SK-N-SH (cell line): ENCODE measurements around the gene XXYLT1. TPM values are rescaled to one million over a fixed set of nuclear protein-coding genes. Genes with fewer than 3 reads are reported as not detected.

Source experiments
- CTCF ChIA-PET: fragments of 300-600, 350-600 bp; formaldehyde crosslinking; extraction: SDS; loops from one replicate; lab custom pipeline; 2021; lab: Yijun Ruan, JAX
- POLR2A ChIA-PET: fragments of 350-600 bp; sonication (Branson Sonifier 250); formaldehyde crosslinking; extraction: SDS; loops from one replicate; lab custom pipeline; 2020; ENCODE audit warnings: antibody characterized with exemption, inconsistent platforms; lab: Yijun Ruan, JAX
- DNase-seq: peaks from one replicate; pipeline ENCODE4 v3.0.0; 2012
- H2AFZ ChIP-seq: fragments of 200-600 bp; sonication (generic); 2 replicates; pipeline ENCODE4 v1.8.1; 2016; ENCODE audit warnings: antibody characterized with exemption, mild to moderate bottlenecking, low read depth
- H3F3A ChIP-seq: fragments of 200-600 bp; sonication (generic); replicated peaks from 2 replicates; pipeline ENCODE3; 2016; ENCODE audit warnings: antibody characterized with exemption, mild to moderate bottlenecking; ENCODE audit not compliant: insufficient read depth
- H3K27ac ChIP-seq, 2 experiments: fragments of 200-500 bp in 1 of 2; fragments of 200-600 bp in 1 of 2; sonication (Bioruptor generic) in 1 of 2; sonication (generic), shearing (Covaris generic) in 1 of 2; 2 replicates each; pipeline versions ENCODE4 v1.5.1 to v1.6.1; 2014 to 2016; ENCODE audit warnings: low read depth in 2 of 2, inconsistent platforms in 1 of 2, low read length in 1 of 2, mild to moderate bottlenecking in 1 of 2, mixed read lengths in 1 of 2
- H3K27me3 ChIP-seq: fragments of 200-600 bp; sonication (generic), shearing (Covaris generic); 2 replicates; pipeline ENCODE4 v1.6.1; 2016; ENCODE audit warnings: mixed run types; ENCODE audit not compliant: insufficient read depth
- H3K36me3 ChIP-seq, 2 experiments: fragments of 200-500 bp in 1 of 2; fragments of 200-600 bp in 1 of 2; sonication (Bioruptor generic) in 1 of 2; sonication (generic) in 1 of 2; replicated peaks in 1 of 2; 2 replicates each; pipeline versions ENCODE3 to v1.5.1; 2014 to 2016; ENCODE audit warnings: low read length in 1 of 2, mild to moderate bottlenecking in 1 of 2; ENCODE audit not compliant: insufficient read depth in 2 of 2, control insufficient read depth in 1 of 2
- H3K4me1 ChIP-seq, 2 experiments: fragments of 200-500 bp in 1 of 2; fragments of 200-600 bp in 1 of 2; sonication (Bioruptor generic) in 1 of 2; sonication (generic), shearing (Covaris generic) in 1 of 2; 2 replicates each; pipeline versions ENCODE4 v1.5.1 to v1.6.1; 2014 to 2016; ENCODE audit warnings: low read depth in 1 of 2, low read length in 1 of 2, mixed run types in 1 of 2; ENCODE audit not compliant: insufficient read depth in 2 of 2, control insufficient read depth in 1 of 2
- H3K4me2 ChIP-seq: fragments of 200-600 bp; sonication (generic), shearing (Covaris generic); 2 replicates; pipeline ENCODE4 v1.6.1; 2017; ENCODE audit warnings: mixed run types
- H3K4me3 ChIP-seq, 2 experiments: fragments of 200-500 bp in 1 of 2; fragments of 200-600 bp in 1 of 2; sonication (Bioruptor generic) in 1 of 2; sonication (generic), shearing (Covaris generic) in 1 of 2; 2 replicates each; pipeline versions ENCODE4 v1.5.1 to v1.8.1; 2014 to 2016; ENCODE audit warnings: low read depth in 2 of 2, inconsistent platforms in 1 of 2, low read length in 1 of 2, mild to moderate bottlenecking in 1 of 2, mixed read lengths in 1 of 2, moderate library complexity in 1 of 2
- H3K79me2 ChIP-seq: fragments of 200-600 bp; sonication (generic); 2 replicates; pipeline ENCODE4 v1.8.1; 2017; ENCODE audit warnings: mild to moderate bottlenecking; ENCODE audit not compliant: insufficient read depth
- H3K9ac ChIP-seq: fragments of 200-600 bp; sonication (generic); 2 replicates; pipeline ENCODE4 v1.6.1; 2017; ENCODE audit warnings: mixed run types
- H3K9me2 ChIP-seq: fragments of 200-600 bp; sonication (generic); 2 replicates; pipeline ENCODE4 v1.6.1; 2017; ENCODE audit warnings: mixed run types
- H3K9me3 ChIP-seq: fragments of 200-600 bp; sonication (generic); 2 replicates; pipeline ENCODE4 v1.6.1; 2017; ENCODE audit warnings: mixed run types, mild to moderate bottlenecking, moderate library complexity
- H4K20me1 ChIP-seq: fragments of 200-600 bp; sonication (generic); 2 replicates; pipeline ENCODE4 v1.6.1; 2017; ENCODE audit warnings: mild to moderate bottlenecking, mixed run types; ENCODE audit not compliant: insufficient read depth
- EP300 ChIP-seq, 2 experiments: IDR thresholded peaks; 2 replicates each; pipeline versions ENCODE4 v1.4.0 to v1.6.1; 2012; ENCODE audit warnings: borderline replicate concordance in 1 of 2, low read depth in 1 of 2, low read length in 1 of 2
- FOXJ3 ChIP-seq: sonication (generic); formaldehyde crosslinking; IDR thresholded peaks from 2 replicates; pipeline ENCODE4 v1.5.1; 2020; ENCODE audit warnings: mild to moderate bottlenecking, missing genetic modification reagents
- FOXM1 ChIP-seq: IDR thresholded peaks from 2 replicates; pipeline ENCODE4 v1.4.0; 2012; ENCODE audit warnings: low read depth, mild to moderate bottlenecking
- GATA2 ChIP-seq: sonication (generic); formaldehyde crosslinking; IDR thresholded peaks from 2 replicates; pipeline ENCODE4 v1.5.0; 2020; ENCODE audit warnings: mild to moderate bottlenecking, missing genetic modification reagents
- JUND ChIP-seq: IDR thresholded peaks from 2 replicates; pipeline ENCODE4 v1.4.0; 2012
- MEF2A ChIP-seq: IDR thresholded peaks from 2 replicates; pipeline ENCODE4 v1.4.0; 2012; ENCODE audit warnings: low read depth, borderline replicate concordance
- NFIC ChIP-seq: IDR thresholded peaks from 2 replicates; pipeline ENCODE4 v1.4.0; 2012; ENCODE audit warnings: borderline replicate concordance
- NRF1 ChIP-seq: IDR thresholded peaks from 2 replicates; pipeline ENCODE4 v1.6.1; 2012; ENCODE audit warnings: low read depth, mild to moderate bottlenecking, low read length
- POLR2AphosphoS5 ChIP-seq: IDR thresholded peaks from 2 replicates; pipeline ENCODE4 v1.6.1; 2012; ENCODE audit warnings: low read depth, low read length
- RCOR1 ChIP-seq: fragments of 150-350 bp; IDR thresholded peaks from 2 replicates; pipeline ENCODE4 v1.6.1; 2017; ENCODE audit warnings: antibody characterized with exemption, low read length
- RFX5 ChIP-seq: IDR thresholded peaks from 2 replicates; pipeline ENCODE4 v1.6.1; 2012; ENCODE audit warnings: mild to moderate bottlenecking, improper control_type of control experiment, low read length
- SIN3A ChIP-seq: IDR thresholded peaks from 2 replicates; pipeline ENCODE4 v1.6.1; 2012; ENCODE audit warnings: low read depth, mild to moderate bottlenecking, low read length, moderate library complexity, borderline replicate concordance
- SMC3 ChIP-seq: IDR thresholded peaks from 2 replicates; pipeline ENCODE4 v1.6.1; 2012; ENCODE audit warnings: low read depth, low read length, improper control_type of control experiment
- TCF12 ChIP-seq: IDR thresholded peaks from 2 replicates; pipeline ENCODE4 v1.4.0; 2012
- YY1 ChIP-seq: IDR thresholded peaks from 2 replicates; pipeline ENCODE4 v1.4.0; 2012; ENCODE audit warnings: low read depth, mild to moderate bottlenecking
- WGBS: methylation state at CpG from one replicate; pipeline ENCODE4 v1.1.6; 2017; ENCODE audit warnings: low lambda C conversion rate; 5-methylcytosine and 5-hydroxymethylcytosine counted together
- polyA plus RNA-seq, 3 experiments: library from polyadenylated mRNA; depleted of rRNA; stranded (reverse); fragments of >200 nt; gene quantifications; 2 replicates each; pipeline ENCODE4 v1.2.3, GENCODE V29; 2012
- TF ChIP-seq, protein P1 (sequence below): fragments of 150-350 bp; IDR thresholded peaks from 2 replicates; pipeline ENCODE4 v1.6.1; 2017; ENCODE audit warnings: antibody characterized with exemption, low read length, low read depth, borderline replicate concordance
- TF ChIP-seq, protein P2 (sequence below): IDR thresholded peaks from 2 replicates; pipeline ENCODE4 v1.4.0; 2012; ENCODE audit warnings: low read depth, borderline replicate concordance
- TF ChIP-seq, protein P3 (sequence below): IDR thresholded peaks from 2 replicates; pipeline ENCODE4 v1.6.1; 2012; ENCODE audit warnings: mild to moderate bottlenecking, low read depth, low read length, moderate library complexity
- TF ChIP-seq, protein P4 (sequence below): IDR thresholded peaks from 2 replicates; pipeline ENCODE4; 2012
- TF ChIP-seq, protein P5 (sequence below): fragments of 200-600 bp; sonication (generic); IDR thresholded peaks from 2 replicates; pipeline ENCODE4 v1.6.1; 2017; ENCODE audit warnings: antibody characterized with exemption, mild to moderate bottlenecking, moderate library complexity

The XXYLT1 gene
- polyA plus RNA-seq, 1 of the 3 experiments (the other 2 are of a cell fraction): 22.6 TPM

DNA sequence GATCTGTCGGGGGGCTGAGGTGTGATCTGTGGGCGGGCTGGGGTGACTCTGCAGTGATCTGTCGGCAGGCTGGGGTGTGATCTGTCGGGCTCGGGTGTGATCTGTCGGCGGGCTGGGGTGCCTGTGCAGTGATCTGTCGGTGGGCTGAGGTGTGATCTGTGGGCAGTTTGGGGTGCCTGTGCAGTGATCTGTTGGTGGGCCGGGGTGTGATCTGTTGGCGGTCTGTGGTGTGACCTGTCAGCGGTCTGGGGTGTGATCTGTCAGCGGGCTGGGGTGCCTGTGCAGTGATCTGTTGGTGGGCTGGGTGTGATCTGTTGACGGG lies 205.1 kb downstream of the XXYLT1 start:
- no peaks in the 10 kb centered on the region for H3K9me2 ChIP-seq

More for the DNA sequence above, 205.1 kb downstream of the XXYLT1 start:
- Histone ChIP-seq H3K36me3 (peaks cover 0 to 13% of the 10 kb centered on the region in 2 experiments), H3K27ac (no peak overlapping the region), H3K79me2 (no peaks in the 10 kb centered on the region), H3F3A (no peaks in the 10 kb centered on the region), H4K20me1 (no peaks in the 10 kb centered on the region), H3K4me2 (no peak overlapping the region), H3K4me1 (peaks cover 0 to 5% of the 10 kb centered on the region in 2 experiments; a peak in 1 of 4 replicates), H2AFZ (no peak overlapping the region), H3K9ac (no peak overlapping the region), H3K9me3 (no peaks in the 10 kb centered on the region), H3K27me3 (no peaks in the 10 kb centered on the region), H3K4me3 (no peak overlapping the region)
- ChIA-PET CTCF (no interaction called here), POLR2A (no interaction called here)
- no CpG with 5 or more reads among the region's 13 CpGs for WGBS
- TF ChIP-seq FOXJ3 (CRISPR knock-in tag) (no peak), SMC3 (no peak), TCF12 (no peak), EP300 (IDR thresholded peaks at IDR 0.05; ENCODE audit: borderline replicate concordance in 1 of 2, low read depth in 1 of 2, low read length in 1 of 2) (no peak), MEF2A (no peak), GATA2 (no peak), JUND (no peak), NFIC (no peak), NRF1 (no peak), POLR2AphosphoS5 (no peak), YY1 (no peak), FOXM1 (no peak), RFX5 (no peak), SIN3A (no peak), RCOR1 (no peak)
- TF ChIP-seq, protein P1, sequence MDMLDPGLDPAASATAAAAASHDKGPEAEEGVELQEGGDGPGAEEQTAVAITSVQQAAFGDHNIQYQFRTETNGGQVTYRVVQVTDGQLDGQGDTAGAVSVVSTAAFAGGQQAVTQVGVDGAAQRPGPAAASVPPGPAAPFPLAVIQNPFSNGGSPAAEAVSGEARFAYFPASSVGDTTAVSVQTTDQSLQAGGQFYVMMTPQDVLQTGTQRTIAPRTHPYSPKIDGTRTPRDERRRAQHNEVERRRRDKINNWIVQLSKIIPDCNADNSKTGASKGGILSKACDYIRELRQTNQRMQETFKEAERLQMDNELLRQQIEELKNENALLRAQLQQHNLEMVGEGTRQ: no peak
- TF ChIP-seq, protein P2, sequence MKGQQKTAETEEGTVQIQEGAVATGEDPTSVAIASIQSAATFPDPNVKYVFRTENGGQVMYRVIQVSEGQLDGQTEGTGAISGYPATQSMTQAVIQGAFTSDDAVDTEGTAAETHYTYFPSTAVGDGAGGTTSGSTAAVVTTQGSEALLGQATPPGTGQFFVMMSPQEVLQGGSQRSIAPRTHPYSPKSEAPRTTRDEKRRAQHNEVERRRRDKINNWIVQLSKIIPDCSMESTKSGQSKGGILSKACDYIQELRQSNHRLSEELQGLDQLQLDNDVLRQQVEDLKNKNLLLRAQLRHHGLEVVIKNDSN: no peak
- TF ChIP-seq, protein P3, sequence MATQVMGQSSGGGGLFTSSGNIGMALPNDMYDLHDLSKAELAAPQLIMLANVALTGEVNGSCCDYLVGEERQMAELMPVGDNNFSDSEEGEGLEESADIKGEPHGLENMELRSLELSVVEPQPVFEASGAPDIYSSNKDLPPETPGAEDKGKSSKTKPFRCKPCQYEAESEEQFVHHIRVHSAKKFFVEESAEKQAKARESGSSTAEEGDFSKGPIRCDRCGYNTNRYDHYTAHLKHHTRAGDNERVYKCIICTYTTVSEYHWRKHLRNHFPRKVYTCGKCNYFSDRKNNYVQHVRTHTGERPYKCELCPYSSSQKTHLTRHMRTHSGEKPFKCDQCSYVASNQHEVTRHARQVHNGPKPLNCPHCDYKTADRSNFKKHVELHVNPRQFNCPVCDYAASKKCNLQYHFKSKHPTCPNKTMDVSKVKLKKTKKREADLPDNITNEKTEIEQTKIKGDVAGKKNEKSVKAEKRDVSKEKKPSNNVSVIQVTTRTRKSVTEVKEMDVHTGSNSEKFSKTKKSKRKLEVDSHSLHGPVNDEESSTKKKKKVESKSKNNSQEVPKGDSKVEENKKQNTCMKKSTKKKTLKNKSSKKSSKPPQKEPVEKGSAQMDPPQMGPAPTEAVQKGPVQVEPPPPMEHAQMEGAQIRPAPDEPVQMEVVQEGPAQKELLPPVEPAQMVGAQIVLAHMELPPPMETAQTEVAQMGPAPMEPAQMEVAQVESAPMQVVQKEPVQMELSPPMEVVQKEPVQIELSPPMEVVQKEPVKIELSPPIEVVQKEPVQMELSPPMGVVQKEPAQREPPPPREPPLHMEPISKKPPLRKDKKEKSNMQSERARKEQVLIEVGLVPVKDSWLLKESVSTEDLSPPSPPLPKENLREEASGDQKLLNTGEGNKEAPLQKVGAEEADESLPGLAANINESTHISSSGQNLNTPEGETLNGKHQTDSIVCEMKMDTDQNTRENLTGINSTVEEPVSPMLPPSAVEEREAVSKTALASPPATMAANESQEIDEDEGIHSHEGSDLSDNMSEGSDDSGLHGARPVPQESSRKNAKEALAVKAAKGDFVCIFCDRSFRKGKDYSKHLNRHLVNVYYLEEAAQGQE: no peak
- TF ChIP-seq, protein P4, sequence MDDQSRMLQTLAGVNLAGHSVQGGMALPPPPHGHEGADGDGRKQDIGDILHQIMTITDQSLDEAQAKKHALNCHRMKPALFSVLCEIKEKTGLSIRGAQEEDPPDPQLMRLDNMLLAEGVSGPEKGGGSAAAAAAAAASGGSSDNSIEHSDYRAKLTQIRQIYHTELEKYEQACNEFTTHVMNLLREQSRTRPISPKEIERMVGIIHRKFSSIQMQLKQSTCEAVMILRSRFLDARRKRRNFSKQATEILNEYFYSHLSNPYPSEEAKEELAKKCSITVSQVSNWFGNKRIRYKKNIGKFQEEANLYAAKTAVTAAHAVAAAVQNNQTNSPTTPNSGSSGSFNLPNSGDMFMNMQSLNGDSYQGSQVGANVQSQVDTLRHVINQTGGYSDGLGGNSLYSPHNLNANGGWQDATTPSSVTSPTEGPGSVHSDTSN: no peak
- TF ChIP-seq, protein P5, sequence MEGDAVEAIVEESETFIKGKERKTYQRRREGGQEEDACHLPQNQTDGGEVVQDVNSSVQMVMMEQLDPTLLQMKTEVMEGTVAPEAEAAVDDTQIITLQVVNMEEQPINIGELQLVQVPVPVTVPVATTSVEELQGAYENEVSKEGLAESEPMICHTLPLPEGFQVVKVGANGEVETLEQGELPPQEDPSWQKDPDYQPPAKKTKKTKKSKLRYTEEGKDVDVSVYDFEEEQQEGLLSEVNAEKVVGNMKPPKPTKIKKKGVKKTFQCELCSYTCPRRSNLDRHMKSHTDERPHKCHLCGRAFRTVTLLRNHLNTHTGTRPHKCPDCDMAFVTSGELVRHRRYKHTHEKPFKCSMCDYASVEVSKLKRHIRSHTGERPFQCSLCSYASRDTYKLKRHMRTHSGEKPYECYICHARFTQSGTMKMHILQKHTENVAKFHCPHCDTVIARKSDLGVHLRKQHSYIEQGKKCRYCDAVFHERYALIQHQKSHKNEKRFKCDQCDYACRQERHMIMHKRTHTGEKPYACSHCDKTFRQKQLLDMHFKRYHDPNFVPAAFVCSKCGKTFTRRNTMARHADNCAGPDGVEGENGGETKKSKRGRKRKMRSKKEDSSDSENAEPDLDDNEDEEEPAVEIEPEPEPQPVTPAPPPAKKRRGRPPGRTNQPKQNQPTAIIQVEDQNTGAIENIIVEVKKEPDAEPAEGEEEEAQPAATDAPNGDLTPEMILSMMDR: no peak
- no peak for DNase-seq
